Stimulated activated CD8-positive, alpha-beta memory T cell treated with anti-CD3 and anti-CD28 coated beads, Interleukin-4, amount 100 ng/mL, for 1 hour (primary cell): ENCODE measurements around the gene NEK2.
"Not testable (repeated sequence)": the region's sequence is repeated elsewhere in the genome, so short reads cannot be mapped to it uniquely, and the experiment has no call there.

Experiments
- DNase-seq, 2 donors: peaks; one replicate each; pipeline ENCODE4 v3.0.0-alpha.2; 2020; ENCODE audit warnings: low read depth in 2 of 2, low spot score in 1 of 2

Gene NEK2

DNA sequence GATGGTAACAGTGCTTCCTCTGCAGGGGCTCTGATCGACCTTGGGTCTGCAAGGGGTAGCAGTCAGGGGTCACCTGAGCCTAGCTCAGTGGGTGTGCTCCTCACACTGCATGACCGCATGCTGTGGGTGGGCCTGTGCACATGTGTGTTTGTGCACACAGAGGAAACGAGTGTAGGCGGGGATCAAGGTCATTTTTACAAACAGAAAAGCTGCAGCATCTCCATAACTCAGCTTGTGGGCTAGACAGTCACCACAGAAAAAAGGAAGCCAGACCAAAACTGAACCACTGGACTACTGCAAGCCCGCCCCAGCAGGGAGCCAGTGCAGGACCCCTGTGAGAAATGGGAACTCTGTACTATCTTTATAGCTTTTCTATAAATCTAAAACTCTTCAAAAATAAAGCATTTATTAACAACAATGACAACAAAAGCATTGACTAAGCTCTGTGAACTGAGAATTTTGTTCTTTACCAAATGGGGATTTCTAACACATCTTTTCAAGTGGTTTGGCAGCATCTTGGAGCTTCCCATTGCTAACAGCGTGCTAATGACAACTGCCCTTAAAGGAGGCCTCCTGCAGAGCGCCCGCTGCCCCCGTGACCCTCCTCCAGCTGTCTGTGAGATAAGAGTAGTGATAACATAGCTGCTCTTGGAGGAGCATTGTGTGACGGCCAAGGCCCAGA, 19.9 kb upstream of the NEK2 start:
- no peak for DNase-seq

DNA sequence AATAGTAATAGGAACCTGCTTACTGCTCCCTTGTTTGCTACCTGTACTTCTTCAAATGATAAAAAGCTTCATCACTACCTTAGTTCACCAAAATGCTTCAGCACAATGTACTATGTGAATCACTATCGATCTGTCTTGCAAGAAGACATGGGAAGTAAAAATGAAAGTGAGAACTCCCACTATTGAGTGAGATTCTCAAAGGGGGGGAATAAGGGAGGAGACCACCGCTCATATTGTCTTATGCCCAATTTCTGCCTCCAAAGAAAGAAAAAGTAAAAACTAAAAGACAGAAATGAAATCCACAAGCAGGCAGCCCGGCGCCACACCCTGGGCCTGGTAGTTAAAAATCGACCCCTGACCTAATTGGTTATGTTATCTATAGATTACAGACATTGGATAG, 18.5 kb upstream of the NEK2 start:
- DNase-seq, result not testable (repeated sequence)

DNA sequence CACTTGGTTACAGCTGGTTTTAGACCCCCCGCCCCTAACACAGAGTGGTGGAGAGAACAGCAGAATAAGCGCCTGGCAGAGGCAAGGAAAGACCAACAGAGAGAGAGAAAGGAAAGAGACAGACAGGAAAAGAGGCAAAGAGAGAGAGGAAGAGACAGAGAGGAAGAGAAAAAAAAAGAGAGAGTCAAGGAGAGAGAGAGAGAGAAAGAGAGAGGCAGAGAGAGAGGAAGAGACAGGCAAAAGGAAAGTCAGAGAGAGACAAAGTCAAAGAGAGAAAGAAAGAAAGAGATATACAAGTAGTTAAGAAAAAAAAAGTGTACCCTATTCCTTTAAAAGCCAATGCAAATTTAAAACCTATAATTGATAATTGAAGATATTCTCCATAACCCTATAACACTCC, 13.0 kb upstream of the NEK2 start:
- no peak for DNase-seq

DNA sequence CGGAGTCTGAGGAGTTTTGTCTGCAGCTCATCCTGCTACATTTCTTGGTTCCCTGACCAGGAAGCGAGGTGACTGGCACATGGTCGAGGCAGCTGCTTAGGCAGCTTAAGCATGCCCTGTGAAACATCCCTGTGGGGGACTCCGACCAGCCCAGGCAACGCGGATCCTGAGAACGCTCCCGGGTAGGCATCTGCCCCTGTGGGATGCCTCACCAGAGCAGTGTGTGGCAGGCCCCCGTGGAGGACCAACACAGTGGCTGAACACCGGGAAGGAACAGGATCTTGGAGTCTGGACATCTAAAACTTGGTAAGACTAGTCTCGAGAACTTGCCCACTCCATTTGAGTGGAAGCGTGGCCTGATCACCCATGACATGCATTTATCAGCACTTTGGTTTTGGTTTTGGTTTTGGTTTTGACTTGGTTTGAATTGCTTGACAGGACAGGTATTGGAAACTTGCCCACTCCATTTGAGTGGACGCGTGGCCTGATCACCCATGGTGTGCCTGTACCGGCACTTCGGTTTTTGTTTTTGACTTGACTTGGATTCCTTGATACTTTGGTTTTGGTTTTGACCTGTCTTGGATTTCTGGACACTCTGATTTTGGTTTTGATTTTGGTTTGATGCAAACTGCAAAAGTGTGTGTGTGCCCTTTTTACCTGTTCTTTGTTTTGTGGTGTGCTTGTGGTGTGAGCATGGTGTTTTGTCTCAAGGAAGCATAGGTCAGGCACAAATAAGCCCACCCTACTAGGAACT, 12.2 kb upstream of the NEK2 start:
- no peak for DNase-seq

DNA sequence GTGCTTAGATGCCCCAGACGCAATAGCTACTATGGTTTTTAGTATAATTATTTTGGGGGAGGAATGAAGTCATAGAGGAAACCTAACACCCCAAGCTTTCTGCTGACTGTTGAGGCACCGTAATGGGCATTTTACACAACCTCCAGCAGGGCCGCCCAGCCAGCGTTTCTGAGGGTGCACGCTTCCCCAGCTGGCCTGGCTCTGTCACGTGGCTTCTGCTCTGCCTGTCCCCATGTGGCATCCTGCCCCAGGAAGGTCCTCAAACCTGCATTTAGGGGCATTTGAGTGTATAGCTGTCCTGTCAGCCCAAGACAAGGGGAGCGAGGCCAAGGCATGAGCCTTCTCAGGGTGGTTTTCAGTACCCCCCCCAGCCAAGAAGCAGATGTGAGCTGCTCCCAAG, 10.4 kb upstream of the NEK2 start:
- DNase-seq, result no peak

DNA sequence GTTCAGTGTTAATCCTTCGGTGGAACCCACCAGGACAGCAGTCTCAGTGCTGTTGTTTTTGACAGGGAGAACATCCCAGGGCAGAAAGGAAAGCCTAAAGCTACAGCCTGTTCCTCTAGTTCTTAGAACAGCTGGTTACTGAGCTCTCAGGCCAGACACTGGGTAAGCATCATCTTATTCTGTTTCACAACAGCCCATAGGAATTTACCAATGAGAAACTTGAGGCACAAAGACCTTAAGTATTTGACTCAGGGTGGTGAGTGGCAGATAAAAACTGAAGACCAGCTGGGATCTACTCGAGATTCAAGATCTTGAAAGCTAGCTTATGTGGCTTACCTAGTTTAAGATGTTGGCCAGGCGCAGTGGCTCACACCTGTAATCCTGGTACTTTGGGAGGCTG, 9.4 kb upstream of the NEK2 start:
- DNase-seq, result no peak

DNA sequence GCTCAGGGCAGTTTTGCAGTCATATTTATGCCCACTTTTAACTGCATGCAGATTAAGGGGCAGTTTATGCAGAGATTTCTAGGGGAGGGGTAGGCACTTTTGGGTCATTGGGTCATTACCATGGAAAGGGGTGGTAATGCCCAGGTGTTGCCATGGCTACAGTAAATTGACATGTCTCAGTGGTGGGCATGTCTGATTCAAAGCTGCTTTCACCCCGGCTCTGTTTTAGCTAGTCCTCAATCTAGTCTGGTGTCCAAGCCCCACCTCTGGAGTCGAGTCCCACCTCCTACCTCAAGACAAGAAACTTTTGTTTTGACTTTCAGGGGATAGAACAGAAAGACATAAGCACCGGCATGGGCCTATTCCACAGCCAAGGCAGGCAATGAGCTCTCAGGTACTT, 8.9 kb upstream of the NEK2 start:
- DNase-seq, result no peak

GRCh38 chr1:211683396-211684297, 8.2 kb upstream of the NEK2 start:
- no peak for DNase-seq

DNA sequence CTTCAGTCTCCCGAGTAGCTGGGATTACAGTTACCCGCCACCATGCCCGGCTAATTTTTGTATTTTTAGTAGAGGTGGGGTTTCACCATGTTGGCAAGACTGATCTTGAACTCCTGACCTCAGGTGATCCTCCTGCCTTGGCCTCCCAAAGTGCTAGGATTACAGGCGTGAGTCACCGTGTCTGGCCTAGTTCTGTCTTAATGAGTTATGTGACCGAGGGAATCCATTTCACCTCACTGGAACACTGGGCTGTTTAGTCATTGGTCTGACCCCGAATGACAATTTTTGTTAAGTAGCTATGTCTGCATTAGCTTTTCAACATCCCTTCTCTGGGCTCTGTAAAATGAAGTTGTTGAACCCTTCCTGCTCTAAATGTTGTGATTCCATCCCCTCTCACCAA, 6.8 kb upstream of the NEK2 start:
- not testable (repeated sequence) for DNase-seq

DNA sequence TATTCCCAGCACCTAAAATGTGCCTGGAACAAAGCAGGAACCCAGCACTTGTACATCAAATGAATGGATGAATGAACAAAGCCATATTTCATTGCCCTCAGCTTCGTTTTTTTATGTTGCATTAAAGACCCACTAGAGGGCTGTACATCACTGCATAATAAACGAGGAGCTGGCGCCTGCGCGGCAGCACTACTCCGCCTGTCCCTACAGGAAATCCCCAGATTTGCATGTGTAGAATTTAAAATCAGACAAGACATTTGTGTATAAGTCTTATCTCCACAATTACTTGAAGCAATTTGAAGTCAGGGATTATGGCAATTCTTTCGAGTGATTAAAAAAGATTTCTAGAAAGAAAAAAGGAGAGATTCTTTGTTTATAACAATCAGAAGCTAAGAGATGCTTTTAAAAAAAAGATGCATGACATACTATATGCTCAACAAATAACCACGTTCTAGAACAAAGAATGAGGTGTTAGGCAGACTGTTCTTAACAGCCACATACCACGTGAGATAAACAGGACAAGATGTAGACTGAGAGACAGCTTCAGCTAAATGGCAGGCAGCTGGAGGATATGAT, 5.4 kb upstream of the NEK2 start:
- DNase-seq, result peak; percentile 28 to 59

GRCh38 chr1:211677659-211678058, 2.2 kb upstream of the NEK2 start:
- DNase-seq, result no peak

DNA sequence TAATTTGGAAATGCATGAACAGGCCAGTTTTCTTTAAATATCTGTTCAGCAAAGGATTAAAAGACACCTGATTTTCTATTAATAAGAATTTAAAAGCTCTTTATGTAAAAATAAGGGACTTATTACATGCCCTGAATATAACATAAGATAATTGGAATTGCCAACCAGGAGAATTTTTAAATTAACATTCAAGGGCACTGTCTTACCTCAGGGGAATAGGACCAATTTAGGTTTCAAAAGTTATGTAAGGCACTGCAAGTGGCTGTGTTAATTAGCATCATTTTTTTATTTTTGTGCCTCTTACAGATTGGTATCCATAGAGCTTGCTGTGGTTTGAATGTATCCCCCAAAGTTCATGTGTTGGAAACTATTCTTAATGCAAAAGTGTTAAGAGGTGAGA, 1.3 kb upstream of the NEK2 start:
- DNase-seq, result no peak

DNA sequence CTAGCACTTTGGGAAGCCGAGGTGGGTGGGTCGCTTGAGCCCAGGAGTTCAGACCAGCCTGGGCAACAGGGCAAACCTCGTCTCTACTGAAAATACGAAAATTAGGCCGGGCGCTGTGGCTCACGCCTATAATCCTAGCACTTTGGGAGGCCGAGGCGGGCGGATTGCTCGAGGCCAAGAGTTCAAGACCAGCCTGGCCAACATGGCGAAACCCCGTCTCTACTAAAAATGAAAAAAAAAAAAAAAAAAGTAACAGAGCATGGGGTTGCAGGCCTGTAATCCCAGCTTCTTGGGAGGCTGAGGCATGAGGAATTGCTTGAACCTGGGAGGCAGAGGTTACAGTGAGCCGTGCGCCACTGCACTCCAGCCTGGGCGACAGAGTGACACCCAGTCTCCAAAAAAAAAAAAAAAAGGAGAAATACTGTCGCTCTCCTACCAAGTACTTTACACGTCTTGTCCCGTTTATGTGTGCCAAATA, 724 bp upstream of the NEK2 start:
- DNase-seq, result no peak

GRCh38 chr1:211667065-211667617, 8.3 kb downstream of the NEK2 start:
- DNase-seq, result no peak

DNA sequence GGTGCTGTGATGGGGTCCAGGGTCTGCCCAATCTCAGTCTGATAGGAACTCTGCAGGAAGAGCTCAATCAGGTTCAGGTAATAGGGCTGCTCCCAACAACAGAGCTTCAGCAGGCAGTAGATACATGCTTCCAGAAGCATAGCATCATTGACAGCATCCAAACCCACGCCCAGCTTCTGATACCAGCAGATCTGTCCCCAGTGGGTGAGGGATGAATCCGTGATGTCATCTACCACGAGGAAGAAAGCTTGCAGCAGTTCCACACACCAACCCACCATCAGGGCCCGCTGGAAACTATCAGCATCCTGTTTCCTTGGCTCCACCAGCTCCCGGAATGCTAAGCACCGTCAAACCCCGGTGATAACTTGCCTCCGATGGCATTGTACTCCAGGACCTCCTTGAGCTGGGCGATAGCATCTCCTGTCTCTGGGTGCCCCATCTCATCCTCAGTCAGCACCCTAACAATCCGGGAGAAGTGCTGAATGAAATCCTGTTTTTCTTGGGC, 14.7 kb downstream of the NEK2 start:
- no peak for DNase-seq

GRCh38 chr1:211656728-211657127, 18.7 kb downstream of the NEK2 start:
- no peak for DNase-seq

DNA sequence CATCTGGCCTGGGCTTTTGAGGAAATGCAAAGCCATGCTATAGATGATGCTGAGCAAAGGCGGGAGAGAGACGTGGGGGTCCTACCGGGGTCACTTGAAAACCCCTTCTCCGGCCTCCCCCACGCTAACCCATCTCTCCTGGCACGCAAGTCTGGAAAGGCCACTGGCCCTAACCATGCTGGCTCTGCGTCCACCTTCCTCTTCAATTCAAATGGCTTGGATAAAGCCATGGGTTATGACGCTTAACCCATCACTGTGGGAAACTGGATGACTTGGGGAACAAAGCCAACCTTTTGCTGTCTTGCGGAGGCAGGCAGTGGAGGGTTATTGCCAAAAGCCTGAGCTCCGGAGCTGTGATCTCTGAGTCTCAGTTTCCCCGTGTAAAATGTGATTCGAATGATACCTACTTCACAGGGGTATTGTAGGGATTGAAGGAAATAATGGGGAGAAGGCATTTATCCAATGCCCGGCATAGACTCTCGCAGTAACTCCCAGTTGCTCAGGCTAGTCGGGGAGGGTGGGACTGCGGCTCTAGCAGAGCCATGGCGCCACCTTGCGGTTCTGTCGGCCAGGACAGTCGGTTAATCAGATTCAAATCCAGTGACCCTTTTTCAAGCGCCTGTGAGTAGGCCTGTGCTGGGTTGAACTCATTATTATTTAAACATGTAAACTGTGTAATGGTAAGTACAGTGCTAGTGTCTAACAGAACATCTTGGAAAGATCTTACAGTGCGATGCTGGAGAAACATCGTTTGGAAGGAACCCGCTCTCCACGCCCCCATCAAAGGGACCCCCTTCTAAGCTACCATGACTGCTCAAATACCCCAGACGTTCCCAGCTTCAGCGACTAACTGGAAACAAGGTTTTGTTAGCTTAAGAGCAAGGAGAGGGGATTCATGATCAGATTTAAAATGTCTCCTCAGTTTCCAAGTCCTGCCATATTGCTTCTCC, 20.3 kb downstream of the NEK2 start:
- DNase-seq, result peak; percentile 57 to 72

DNA sequence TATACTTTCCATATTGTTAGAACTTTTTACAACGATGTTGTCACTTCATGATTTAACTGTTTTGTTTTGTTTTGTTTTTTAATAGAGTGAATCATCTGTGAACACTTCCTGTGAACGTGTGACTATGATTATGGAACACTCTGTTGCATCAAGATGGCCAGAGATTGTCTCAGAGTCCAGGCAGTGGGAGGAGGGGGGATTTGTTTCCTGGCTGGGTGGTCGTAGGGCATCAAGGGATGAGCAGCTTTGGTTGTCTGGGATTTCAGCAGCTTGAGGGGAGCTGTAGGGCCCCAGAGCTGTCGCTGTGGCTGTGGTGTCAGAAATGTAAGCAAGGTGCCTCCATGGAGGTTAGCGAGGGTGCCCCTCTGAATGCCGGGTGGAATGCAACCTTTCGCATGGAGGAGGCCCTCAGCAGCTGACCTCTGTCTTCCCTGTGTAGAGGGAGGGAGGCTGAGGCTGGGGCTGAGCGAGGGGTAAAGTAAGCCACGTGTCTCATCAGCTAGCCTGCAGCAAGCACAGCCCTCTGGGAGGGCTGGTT, 21.4 kb downstream of the NEK2 start:
- no peak for DNase-seq

- no peak for DNase-seq
Measured at GRCh38 chr1:211653293-211653692, 22.1 kb downstream of the NEK2 start.
